GM08714 (cell line): ENCODE measurements around the gene TRANK1.

Experiments
- H3K4me3 ChIP-seq: fragments of 200-500 bp; sonication (Bioruptor generic); 2 replicates; pipeline ENCODE4 v1.5.1; 2014; ENCODE audit warnings: mild to moderate bottlenecking, low read length, inconsistent platforms
- ZNF274 ChIP-seq: IDR thresholded peaks from 2 replicates; pipeline ENCODE4 v1.6.1; 2012; ENCODE audit warnings: mild to moderate bottlenecking, low read depth, low read length

The TRANK1 gene

DNA sequence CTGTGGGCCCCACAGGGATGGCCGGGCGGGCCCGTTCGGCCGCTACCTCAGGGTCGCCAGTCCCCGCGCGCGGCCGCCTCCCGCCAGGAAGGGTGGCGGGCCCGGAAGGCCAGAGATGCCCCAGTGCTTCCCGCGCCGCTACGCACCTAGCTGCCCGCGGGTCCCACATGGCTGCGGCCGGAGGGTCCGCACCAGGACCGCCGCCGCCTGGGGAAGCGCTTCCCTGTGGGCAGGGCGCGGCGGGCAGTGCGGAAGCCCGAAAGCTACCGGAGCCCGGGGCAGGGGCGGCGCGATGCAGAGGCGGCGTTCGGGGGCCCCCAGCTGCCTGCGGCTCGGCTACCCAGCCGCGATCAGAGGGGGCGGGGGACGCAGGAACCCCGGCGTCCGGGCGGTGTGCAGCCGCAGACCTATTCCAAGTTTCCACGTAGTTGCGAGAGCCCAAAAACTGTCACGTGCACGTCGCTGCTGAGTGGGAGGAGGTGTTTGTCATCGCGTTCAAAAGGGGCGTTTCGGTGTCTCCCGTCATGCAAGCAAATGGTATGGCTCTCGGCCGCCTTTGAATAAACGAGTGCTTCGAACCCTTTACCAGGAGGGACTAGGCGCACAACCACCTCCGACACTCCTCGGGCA lies at the start of gene TRANK1:
TSS of gene TRANK1 (minus strand) at position 414 of the 630 bp plus-strand sequence. CDS start at position 169, 245 bp downstream.
- no peak for TF ChIP-seq ZNF274
- H3K4me3 ChIP-seq: peak within 1 kb of the TSS; percentile 64; the same call in 1 of the 2 replicates

DNA sequence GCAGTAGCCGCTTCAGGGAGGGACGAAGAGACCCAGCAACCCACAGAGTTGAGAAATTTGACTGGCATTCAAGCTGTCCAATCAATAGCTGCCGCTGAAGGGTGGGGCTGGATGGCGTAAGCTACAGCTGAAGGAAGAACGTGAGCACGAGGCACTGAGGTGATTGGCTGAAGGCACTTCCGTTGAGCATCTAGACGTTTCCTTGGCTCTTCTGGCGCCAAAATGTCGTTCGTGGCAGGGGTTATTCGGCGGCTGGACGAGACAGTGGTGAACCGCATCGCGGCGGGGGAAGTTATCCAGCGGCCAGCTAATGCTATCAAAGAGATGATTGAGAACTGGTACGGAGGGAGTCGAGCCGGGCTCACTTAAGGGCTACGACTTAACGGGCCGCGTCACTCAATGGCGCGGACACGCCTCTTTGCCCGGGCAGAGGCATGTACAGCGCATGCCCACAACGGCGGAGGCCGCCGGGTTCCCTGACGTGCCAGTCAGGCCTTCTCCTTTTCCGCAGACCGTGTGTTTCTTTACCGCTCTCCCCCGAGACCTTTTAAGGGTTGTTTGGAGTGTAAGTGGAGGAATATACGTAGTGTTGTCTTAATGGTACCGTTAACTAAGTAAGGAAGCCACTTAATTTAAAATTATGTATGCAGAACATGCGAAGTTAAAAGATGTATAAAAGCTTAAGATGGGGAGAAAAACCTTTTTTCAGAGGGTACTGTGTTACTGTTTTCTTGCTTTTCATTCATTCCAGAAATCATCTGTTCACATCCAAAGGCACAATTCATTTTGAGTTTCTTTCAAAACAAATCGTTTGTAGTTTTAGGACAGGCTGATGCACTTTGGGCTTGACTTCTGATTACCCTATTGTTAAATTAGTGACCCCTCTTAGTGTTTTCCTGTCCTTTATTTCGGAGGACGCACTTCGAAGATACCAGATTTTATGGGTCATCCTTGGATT lies 48.8 kb upstream of the TRANK1 start, which contains the start of gene MLH1:
TSS of gene MLH1 (plus strand) at position 193 of the 958 bp plus-strand sequence. CDS start at position 223, 30 bp downstream.
- peak within 1 kb of the TSS; percentile 96 for H3K4me3 ChIP-seq
- no peak for TF ChIP-seq ZNF274

DNA sequence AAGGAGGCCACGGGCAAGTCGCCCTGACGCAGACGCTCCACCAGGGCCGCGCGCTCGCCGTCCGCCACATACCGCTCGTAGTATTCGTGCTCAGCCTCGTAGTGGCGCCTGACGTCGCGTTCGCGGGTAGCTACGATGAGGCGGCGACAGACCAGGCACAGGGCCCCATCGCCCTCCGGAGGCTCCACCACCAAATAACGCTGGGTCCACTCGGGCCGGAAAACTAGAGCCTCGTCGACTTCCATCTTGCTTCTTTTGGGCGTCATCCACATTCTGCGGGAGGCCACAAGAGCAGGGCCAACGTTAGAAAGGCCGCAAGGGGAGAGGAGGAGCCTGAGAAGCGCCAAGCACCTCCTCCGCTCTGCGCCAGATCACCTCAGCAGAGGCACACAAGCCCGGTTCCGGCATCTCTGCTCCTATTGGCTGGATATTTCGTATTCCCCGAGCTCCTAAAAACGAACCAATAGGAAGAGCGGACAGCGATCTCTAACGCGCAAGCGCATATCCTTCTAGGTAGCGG lies 48.0 kb upstream of the TRANK1 start, which contains the start of gene EPM2AIP1:
TSS of gene EPM2AIP1 (minus strand) at position 326 of the 520 bp plus-strand sequence. CDS start at position 272, 54 bp downstream.
- TF ChIP-seq ZNF274: no peak
- H3K4me3 ChIP-seq: peak within 1 kb of the TSS; percentile 96

DNA sequence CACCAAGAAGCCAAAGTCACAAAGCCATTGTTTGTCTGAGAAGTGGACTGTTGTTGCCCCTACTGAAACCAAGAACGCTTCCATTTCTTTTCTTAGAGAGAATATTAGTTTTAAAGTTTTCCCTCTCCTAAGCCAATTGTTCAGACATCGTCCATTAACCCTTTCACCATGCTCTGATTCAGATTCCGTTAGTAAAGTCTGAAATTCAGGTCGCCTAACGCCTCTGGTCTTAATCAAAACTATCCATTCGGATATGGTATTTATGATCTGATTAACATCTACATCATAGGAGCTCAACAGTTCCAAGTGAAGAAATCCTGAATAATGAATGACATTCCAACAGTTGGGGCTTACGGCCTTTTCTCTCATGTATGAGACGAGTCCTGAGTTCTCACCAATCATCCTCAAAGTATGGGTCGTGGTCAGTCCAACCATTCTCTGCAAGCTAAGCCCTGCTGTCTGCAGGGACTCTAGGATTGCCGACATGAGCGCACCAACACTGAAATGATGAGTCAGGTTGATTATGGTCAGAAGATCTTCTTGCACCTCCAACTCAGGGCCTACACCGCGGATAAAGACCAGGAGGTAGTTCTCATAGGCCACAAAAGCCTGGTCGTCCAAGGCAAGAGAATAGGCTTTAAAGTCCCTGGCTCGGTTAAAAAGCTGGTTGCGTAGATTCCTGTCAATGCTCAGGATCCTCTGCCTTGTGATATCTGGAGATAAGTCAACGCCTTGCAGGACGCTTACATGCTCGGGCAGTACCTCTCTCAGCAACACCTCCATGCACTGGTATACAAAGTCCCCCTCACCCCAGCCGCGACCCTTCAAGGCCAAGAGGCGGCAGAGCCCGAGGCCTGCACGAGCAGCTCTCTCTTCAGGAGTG lies 47.3 kb upstream of the TRANK1 start:
- H3K4me3 ChIP-seq: peak overlapping the region; percentile 96
- no peak for TF ChIP-seq ZNF274

DNA sequence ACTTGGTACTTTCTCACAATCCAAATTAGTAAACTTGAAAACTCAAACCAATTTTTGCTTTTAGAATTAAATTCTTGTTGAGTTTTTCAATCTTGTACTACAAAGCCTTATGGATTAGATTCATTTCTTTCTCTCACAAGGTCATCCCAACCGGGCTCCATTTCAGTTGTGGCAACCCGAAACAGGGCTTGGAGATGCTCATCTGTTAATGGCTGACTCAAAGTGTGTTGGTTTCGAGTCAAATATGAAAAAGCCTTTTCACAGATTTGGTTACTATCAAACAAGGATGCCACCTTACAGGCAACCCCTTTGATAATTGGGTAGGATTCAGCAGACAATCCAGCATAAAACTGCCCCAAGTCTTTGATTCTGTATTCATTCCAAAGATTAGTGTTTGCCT lies 46.3 kb upstream of the TRANK1 start:
- no peak for TF ChIP-seq ZNF274
- peak overlapping the region; percentile 96 for H3K4me3 ChIP-seq

DNA sequence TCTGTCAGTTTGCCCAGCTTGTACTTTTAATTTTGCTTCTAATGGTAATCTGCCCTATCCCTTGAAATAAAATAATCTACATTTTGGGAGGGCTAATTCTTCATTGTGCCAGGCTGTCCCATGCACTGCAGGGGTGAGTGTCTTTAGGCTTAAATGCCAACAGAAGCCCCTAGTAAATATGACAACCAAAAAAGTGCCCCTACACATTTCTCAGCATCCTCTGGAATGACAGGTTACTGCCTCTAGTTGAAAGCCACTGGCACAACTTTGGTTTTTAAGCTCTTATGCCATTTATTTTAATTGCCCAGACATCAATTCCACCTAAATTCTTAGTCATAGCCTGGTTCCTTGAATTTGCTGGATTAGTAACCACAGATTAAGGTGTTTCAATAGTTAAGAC lies 44.7 kb upstream of the TRANK1 start:
- H3K4me3 ChIP-seq: peak overlapping the region; percentile 96

DNA sequence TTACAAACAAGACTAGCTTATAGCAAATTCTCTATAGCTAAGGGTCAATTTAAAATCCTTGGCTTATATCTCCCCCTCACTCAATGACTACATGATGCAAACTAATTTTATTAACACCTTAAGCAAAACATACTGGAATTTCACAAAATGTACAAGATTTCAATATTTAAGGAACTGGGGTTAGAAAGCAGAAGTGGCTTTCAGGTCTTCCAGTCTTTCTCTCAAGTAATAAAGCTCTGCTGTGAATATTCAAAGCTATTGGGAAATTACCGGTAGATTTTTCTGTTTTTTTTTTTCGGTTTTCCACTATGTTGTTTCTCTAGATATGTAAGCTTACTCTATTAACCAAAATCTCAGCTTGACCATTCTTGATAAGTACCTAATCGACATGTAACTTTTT lies 44.2 kb upstream of the TRANK1 start:
- peak overlapping the region; percentile 96; the same call in 1 of the 2 replicates for H3K4me3 ChIP-seq
- TF ChIP-seq ZNF274: no peak

More for the DNA sequence above, 44.7 kb upstream of the TRANK1 start:
- TF ChIP-seq ZNF274: no peak

DNA sequence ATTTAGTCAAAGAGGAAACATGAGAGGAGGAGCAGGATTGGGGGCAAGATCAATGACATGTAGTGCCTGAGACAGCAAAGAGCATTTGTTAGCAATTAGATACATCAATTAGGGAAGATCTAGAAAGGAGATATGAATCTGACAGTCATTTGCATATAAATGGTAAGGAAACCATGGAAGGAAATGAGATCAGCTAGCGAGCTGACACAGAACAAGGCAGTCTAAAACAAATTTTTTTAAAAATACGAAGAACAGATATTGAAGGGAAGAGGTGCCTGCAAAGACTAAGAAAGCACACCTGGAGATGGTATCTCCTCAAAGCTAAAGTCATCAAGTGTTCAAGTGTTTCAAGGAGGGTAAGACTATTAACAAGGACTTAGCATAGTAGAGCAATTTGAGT lies 43.5 kb upstream of the TRANK1 start:
- TF ChIP-seq ZNF274: no peak
- H3K4me3 ChIP-seq: no peak overlapping the region

DNA sequence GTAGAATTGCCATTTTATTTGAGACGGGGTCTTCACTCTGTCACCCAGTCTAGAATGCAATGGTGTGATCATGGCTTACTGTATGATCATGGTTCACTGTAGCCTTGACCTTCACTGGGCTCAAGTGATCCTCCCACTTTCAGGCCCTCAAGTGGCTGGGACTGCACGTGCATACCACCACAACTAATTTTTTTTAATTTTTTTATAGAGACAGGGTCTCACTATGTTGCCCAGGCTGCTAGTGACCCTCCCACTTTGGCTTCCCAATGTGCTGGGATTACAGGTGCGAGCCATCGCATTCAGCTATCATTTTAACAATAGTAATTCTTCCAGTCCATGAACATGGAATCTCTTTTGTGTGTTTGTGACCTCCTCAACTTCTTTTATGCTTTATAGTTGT lies 36.2 kb upstream of the TRANK1 start:
- H3K4me3 ChIP-seq: no peak overlapping the region
- no peak for TF ChIP-seq ZNF274

DNA sequence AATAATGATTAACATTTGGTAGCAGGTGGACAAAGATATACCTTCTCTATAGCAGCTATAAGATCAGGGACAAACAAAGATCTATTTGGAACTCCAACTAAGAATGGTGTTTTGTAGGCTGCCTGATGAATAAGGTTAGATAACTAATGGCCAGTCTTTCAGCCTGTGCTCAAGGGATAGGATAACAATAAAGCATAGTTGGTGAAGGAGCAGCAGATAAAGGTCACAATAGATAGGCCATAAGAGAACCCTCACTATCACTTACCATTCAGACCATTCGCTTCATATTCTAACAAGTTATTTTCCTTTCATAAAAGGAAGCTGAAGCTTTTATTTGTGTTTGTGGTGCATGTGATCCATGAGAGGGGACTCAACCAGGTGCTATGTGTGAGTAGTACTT lies 28.3 kb upstream of the TRANK1 start:
- no peak overlapping the region for H3K4me3 ChIP-seq
- no peak for TF ChIP-seq ZNF274

DNA sequence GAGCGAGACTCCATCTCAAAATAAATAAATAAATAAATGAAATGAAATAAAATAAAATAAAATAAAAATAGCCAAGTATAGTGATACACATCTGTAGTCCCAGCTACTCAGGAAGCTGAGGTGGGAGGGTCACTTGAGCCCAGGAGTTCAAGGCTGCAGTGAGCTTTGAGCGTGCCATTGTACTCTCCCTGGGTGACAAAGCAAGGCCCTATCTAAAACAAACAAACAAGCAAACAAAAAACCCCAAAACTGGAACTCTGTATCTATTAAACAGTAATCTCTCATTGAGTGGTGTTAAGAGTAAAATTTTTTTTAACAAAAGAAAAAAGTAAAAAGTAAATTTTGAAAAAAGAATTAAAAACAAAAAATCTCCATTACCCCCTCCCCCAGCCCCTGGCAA lies 27.3 kb upstream of the TRANK1 start:
- TF ChIP-seq ZNF274: no peak
- H3K4me3 ChIP-seq: no peak overlapping the region

DNA sequence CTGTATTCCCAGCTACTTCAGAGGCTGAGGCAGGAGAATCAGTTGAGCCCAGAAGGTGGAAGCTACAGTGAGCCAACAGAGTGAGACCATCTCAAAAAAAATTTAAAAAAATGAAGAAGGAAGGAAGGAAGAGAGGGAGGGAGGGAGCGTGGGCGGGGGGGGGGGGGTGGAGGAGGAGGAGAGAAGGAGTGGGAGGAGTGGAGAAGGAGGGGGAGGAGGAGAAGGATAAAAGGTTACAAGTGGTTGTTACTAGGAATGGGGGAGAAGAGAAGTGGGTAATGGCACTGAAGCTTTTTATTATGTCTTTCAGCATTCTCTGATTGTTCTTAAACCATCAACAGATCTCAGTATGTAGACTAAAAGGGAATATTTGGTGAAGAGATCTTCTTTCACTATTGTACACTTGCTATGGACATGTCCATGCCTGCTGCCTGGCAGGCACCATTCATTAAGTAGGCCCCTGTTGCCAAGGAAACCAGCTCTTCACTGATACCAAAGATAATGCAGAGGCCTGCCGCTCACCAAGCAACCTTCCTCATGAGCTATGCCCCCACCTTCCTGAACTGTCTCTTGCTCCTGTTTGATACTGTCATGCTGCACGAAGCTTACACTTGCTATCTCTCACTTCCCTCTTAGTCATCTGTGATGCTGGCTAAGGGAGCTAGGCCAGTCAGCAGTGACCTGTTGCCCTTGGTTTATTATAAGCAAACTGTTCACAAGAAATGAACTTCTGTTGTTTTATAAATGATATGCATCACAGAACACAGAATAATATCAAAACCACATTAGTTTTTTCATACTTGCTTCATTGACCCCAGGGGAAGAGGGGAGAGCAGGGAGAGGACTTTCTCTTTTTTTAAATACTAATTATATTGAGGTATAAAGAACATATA lies 24.9 kb upstream of the TRANK1 start:
- no peak for TF ChIP-seq ZNF274
- H3K4me3 ChIP-seq: no peak overlapping the region

DNA sequence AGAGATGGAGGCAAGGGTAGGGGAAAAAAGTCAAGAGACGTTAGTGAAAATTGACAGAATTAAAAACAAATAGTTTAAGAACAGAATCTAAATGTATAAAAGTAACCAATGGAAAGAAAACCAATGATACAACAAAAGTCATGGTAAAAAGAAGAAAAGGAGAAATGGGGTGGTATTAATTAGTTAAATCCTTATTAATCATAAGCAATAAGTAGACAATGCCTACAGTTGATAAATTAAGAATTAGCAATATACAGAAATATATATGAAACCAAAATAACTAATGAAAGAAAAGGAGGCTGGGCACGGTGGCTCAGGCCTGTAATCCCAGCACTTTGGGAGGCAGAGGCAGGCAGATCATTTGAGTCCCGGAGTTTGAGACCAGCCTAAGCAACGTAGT lies 24.2 kb upstream of the TRANK1 start:
- no peak for TF ChIP-seq ZNF274
- no peak overlapping the region for H3K4me3 ChIP-seq
